GM12878 (cell line): ENCODE measurements around the gene PES1. TPM values are rescaled to one million over a fixed set of nuclear protein-coding genes. Genes with fewer than 3 reads are reported as not detected.

Experiments
- ATAC-seq: fragments of 200-7000 bp; cut with Tn5 transposase; 3 replicates; pipeline ENCODE4 v1.9.1; 2020; ENCODE audit warnings: mild to moderate bottlenecking, moderate library complexity
- BruUV-seq: library from RNA; stranded (reverse); fragments of 400-500 nt; replicated peaks from 2 replicates; lab custom pipeline; 2021; lab: Mats Ljungman, UMichigan
- CTCF ChIA-PET: fragments of 300-600 bp; sonication (Branson Sonifier 250); formaldehyde crosslinking; extraction: SDS; loops from one replicate; lab custom pipeline; 2021; ENCODE audit warnings: inconsistent platforms; lab: Yijun Ruan, JAX
- POLR2A ChIA-PET: fragments of 350-600 bp; formaldehyde crosslinking; extraction: SDS; loops from one replicate; lab custom pipeline; 2021; ENCODE audit warnings: inconsistent platforms; lab: Charles Lee
- RAD21 ChIA-PET: fragments of 300-600 bp; sonication (Branson Sonifier 250); formaldehyde crosslinking; loops from one replicate; lab custom pipeline; 2023; ENCODE audit warnings: antibody characterized with exemption; ENCODE audit not compliant: unreplicated experiment; lab: Charles Lee
- SMC1A ChIA-PET: fragments of 300-600 bp; sonication (Branson Sonifier 250); formaldehyde crosslinking; loops from one replicate; lab custom pipeline; 2023; ENCODE audit not compliant: unreplicated experiment, uncharacterized antibody; lab: Charles Lee
- DNase-seq: peaks from one replicate; pipeline ENCODE4 v3.0.0-alpha.2; 2011; ENCODE audit warnings: low read depth, low spot score
- FAIRE-seq: peaks from 3 replicates; lab custom pipeline; 2011; peaks lifted over from hg19 to GRCh38; lab: Jason Lieb, UNC
- H2AFZ ChIP-seq: 2 replicates; pipeline ENCODE4 v1.6.0; 2011; ENCODE audit warnings: low read depth, low read length, control low read depth; ENCODE audit not compliant: control insufficient read depth
- H3K27ac ChIP-seq: 2 replicates; pipeline ENCODE4 v1.5.1; 2011; ENCODE audit warnings: control low read depth; ENCODE audit not compliant: control insufficient read depth, insufficient read depth
- H3K27me3 ChIP-seq, 2 experiments: replicated peaks in 1 of 2; 2 replicates each; pipeline versions ENCODE4 v1.6.0 to v1.6.1; 2011; ENCODE audit warnings: low read length in 1 of 2; ENCODE audit not compliant: control insufficient read depth in 2 of 2, insufficient read depth in 2 of 2
- H3K36me3 ChIP-seq, 2 experiments: 2 replicates each; pipeline ENCODE4 v1.5.1; 2011; ENCODE audit warnings: low read length in 1 of 2; ENCODE audit not compliant: control insufficient read depth in 2 of 2, insufficient read depth in 2 of 2
- H3K4me1 ChIP-seq: 2 replicates; pipeline ENCODE4 v1.6.1; 2011; ENCODE audit warnings: mild to moderate bottlenecking, low read length, moderate library complexity, mixed read lengths; ENCODE audit not compliant: control insufficient read depth, insufficient read depth
- H3K4me2 ChIP-seq: 2 replicates; pipeline ENCODE4 v1.6.0; 2011; ENCODE audit warnings: control low read depth; ENCODE audit not compliant: control insufficient read depth, insufficient read depth
- H3K4me3 ChIP-seq: fragments of 200-600 bp; sonication (generic); 2 replicates; pipeline ENCODE4 v1.5.1; 2016
- H3K79me2 ChIP-seq: 2 replicates; pipeline ENCODE4 v1.6.0; 2011; ENCODE audit warnings: low read length; ENCODE audit not compliant: control insufficient read depth, insufficient read depth
- H3K9ac ChIP-seq: 2 replicates; pipeline ENCODE4 v1.8.0; 2011; ENCODE audit warnings: low read length, control low read depth, mixed read lengths; ENCODE audit not compliant: control insufficient read depth, insufficient read depth
- H3K9me3 ChIP-seq: replicated peaks from 3 replicates; pipeline ENCODE4 v1.5.1; 2011; ENCODE audit warnings: mild to moderate bottlenecking, low read length; ENCODE audit not compliant: control insufficient read depth, insufficient read depth
- H4K20me1 ChIP-seq: 2 replicates; pipeline ENCODE4 v1.6.0; 2011; ENCODE audit not compliant: control insufficient read depth, insufficient read depth
- E4F1 ChIP-seq: fragments of 450-650 bp; IDR thresholded peaks from 2 replicates; pipeline ENCODE4 v1.6.1; 2018; ENCODE audit warnings: borderline replicate concordance, mild to moderate bottlenecking; ENCODE audit not compliant: partially characterized antibody
- FOXK2 ChIP-seq: fragments of 450-650 bp; IDR thresholded peaks from 2 replicates; pipeline ENCODE4 v1.6.1; 2017; ENCODE audit warnings: mild to moderate bottlenecking, moderate library complexity
- HCFC1 ChIP-seq: fragments of 150-350 bp; IDR thresholded peaks from 2 replicates; pipeline ENCODE4 v1.6.1; 2014; ENCODE audit warnings: low read length
- IKZF1 ChIP-seq: fragments of 450-650 bp; conservative IDR thresholded peaks from 2 replicates; pipeline ENCODE4 v1.6.1; 2017; ENCODE audit warnings: antibody characterized with exemption, mild to moderate bottlenecking
- IRF3 ChIP-seq: fragments of 450-650 bp; IDR thresholded peaks from 2 replicates; pipeline ENCODE4 v1.6.1; 2014; ENCODE audit warnings: mild to moderate bottlenecking
- IRF4 ChIP-seq: IDR thresholded peaks from 2 replicates; pipeline ENCODE4 v1.6.1; 2011; ENCODE audit warnings: low read depth, low read length
- IRF5 ChIP-seq: fragments of 450-650 bp; IDR thresholded peaks from 2 replicates; pipeline ENCODE4 v1.6.1; 2017; ENCODE audit warnings: borderline replicate concordance
- JUND ChIP-seq: IDR thresholded peaks from 2 replicates; pipeline ENCODE4 v1.6.1; 2012; ENCODE audit warnings: low read depth, mild to moderate bottlenecking, low read length, improper control_type of control experiment, moderate library complexity
- KAT2A ChIP-seq: conservative IDR thresholded peaks from 2 replicates; pipeline ENCODE4 v1.6.1; 2011; ENCODE audit warnings: low read depth, low read length; ENCODE audit not compliant: control insufficient read depth
- KLF5 ChIP-seq: fragments of 450-650 bp; IDR thresholded peaks from 2 replicates; pipeline ENCODE4 v1.6.1; 2014; ENCODE audit warnings: mild to moderate bottlenecking; ENCODE audit not compliant: partially characterized antibody
- MEF2B ChIP-seq: fragments of 450-650 bp; IDR thresholded peaks from 2 replicates; pipeline ENCODE4 v1.6.1; 2018; ENCODE audit warnings: mild to moderate bottlenecking, moderate library complexity; ENCODE audit not compliant: partially characterized antibody, poor library complexity, severe bottlenecking
- MTA2 ChIP-seq: fragments of 450-650 bp; IDR thresholded peaks from 2 replicates; pipeline ENCODE4 v1.6.1; 2016; ENCODE audit warnings: low read depth, mild to moderate bottlenecking, moderate library complexity
- MXI1 ChIP-seq: fragments of 150-350 bp; IDR thresholded peaks from 2 replicates; pipeline ENCODE4 v1.6.1; 2011; ENCODE audit warnings: low read depth, mild to moderate bottlenecking, inconsistent platforms, low read length, improper control_type of control experiment
- NR2F1 ChIP-seq: fragments of 450-650 bp; conservative IDR thresholded peaks from 2 replicates; pipeline ENCODE4 v1.6.1; 2017; ENCODE audit warnings: mild to moderate bottlenecking
- RAD51 ChIP-seq: fragments of 450-650 bp; IDR thresholded peaks from 2 replicates; pipeline ENCODE4 v1.6.1; 2016; ENCODE audit warnings: moderate library complexity, mild to moderate bottlenecking, inconsistent platforms
- RCOR1 ChIP-seq: conservative IDR thresholded peaks from 2 replicates; pipeline ENCODE4 v1.6.1; 2012; ENCODE audit warnings: low read depth, low read length, improper control_type of control experiment
- SREBF1 ChIP-seq: IDR thresholded peaks from 2 replicates; pipeline ENCODE4 v1.6.1; 2012; ENCODE audit warnings: mild to moderate bottlenecking, low read length
- SUPT20H ChIP-seq: IDR thresholded peaks from 2 replicates; pipeline ENCODE4 v1.6.1; 2011; ENCODE audit warnings: low read depth, mild to moderate bottlenecking, low read length, moderate library complexity, borderline replicate concordance; ENCODE audit not compliant: control insufficient read depth
- SUZ12 ChIP-seq: fragments of 200-600 bp; sonication (generic); IDR thresholded peaks from one replicate; pipeline ENCODE4 v1.6.1; 2018; ENCODE audit warnings: antibody characterized with exemption, mild to moderate bottlenecking; ENCODE audit not compliant: unreplicated experiment
- YBX1 ChIP-seq: fragments of 450-650 bp; IDR thresholded peaks from 2 replicates; pipeline ENCODE4 v1.6.1; 2016; ENCODE audit warnings: antibody characterized with exemption
- WGBS: methylation state at CpG from one replicate; pipeline ENCODE4 v1.1.6; 2016; ENCODE audit warnings: low lambda C conversion rate; ENCODE audit not compliant: insufficient replicate concordance, insufficient coverage; ENCODE audit errors: missing lambda C conversion rate; 5-methylcytosine and 5-hydroxymethylcytosine counted together
- in situ Hi-C: fragments of 300-500 bp; cut with MboI; formaldehyde crosslinking; loops from 9 replicates; pipeline ENCODE4 v1.14.3; 2018; ENCODE audit warnings: mixed read lengths
- intact Hi-C: fragments of 100-400 bp; cut with micrococcal nuclease; formaldehyde crosslinking; loops from one replicate; pipeline ENCODE4 v1.14.2; 2022; ENCODE audit not compliant: unreplicated experiment
- polyA plus RNA-seq, 11 experiments: library from polyadenylated mRNA; depleted of rRNA in 4 of 11; unstranded in 6 of 11; stranded (reverse) in 5 of 11; fragments of >200 nt; fragmentation: Nextera tagmentation in 4 of 11; fragmentation: Illumina TruSeq in 1 of 11; extraction: Ambion mirVana in 4 of 11; extraction: Trizol in 1 of 11; gene quantifications; 1 replicate in 1 of 11; 2 replicates in 10 of 11; pipeline versions ENCODE4 v1.2.1 to v1.2.3, GENCODE V29; 2011 to 2016; ENCODE audit warnings: inconsistent platforms in 2 of 11, missing spikeins in 2 of 11, low read depth in 1 of 11
- total RNA-seq, 4 experiments: library from RNA; depleted of rRNA in 3 of 4; stranded (reverse); fragments of >200 nt in 3 of 4; fragmentation: Illumina TruSeq in 1 of 4; extraction: Trizol in 1 of 4; gene quantifications; 2 replicates each; pipeline versions ENCODE4 v1.2.1 to v1.2.3, GENCODE V29; 2013 to 2021

The PES1 gene
- total and polyA plus RNA-seq, 10 of the 15 experiments (the other 5 are each of a cell fraction or from before 2014, with no cell fraction given), result 6.9 to 139 (median 106) TPM

- WGBS, result 79% methylated on average over 21 of the region's 29 CpGs
- CTCF ChIA-PET, result no interaction called here
- no peak for FAIRE-seq
Measured at GRCh38 chr22:30596886-30597285, 5.2 kb upstream of the PES1 start.

More at GRCh38 chr22:30596886-30597285, 5.2 kb upstream of the PES1 start:
- TF ChIP-seq MXI1 (no peak), HCFC1 (no peak), RAD51 (no peak), KAT2A (no peak), MTA2 (no peak), KLF5 (no peak), IRF4 (no peak), NR2F1 (no peak), MEF2B (no peak), YBX1 (no peak), FOXK2 (no peak), SUZ12 (no peak), IKZF1 (no peak), IRF3 (no peak), SUPT20H (no peak), RCOR1 (no peak), E4F1 (no peak), JUND (no peak), SREBF1 (no peak), IRF5 (no peak)
- intact Hi-C loops, result no loop called here
- in situ Hi-C loops, result no loop called here
- Histone ChIP-seq H3K27me3 (no peaks in the 10 kb centered on the region), H3K27ac (no peak overlapping the region), H3K4me1 (no peaks in the 10 kb centered on the region), H3K4me2 (no peak overlapping the region), H3K79me2 (no peaks in the 10 kb centered on the region), H3K9ac (no peak overlapping the region), H3K36me3 (no peaks in the 10 kb centered on the region), H4K20me1 (no peaks in the 10 kb centered on the region), H3K4me3 (no peak overlapping the region), H3K9me3 (no peaks in the 10 kb centered on the region), H2AFZ (no peak overlapping the region)
- DNase-seq, result no peak
- ChIA-PET SMC1A (no interaction called here), RAD21 (no interaction called here), POLR2A (interaction anchor here (0.9 kb wide), 1 partner anchor 9 kb away, joined by 3 read pairs; no protein-coding TSS in a partner anchor)
- no peak for ATAC-seq
- no TSS peak for BruUV-seq
